Esophagus squamous epithelium (tissue), 4 donors: ENCODE data around the gene TIMM8B.

Experiments
- CTCF ChIP-seq, 6 experiments: fragments of 450-650 bp in 4 of 6; fragments of 200-600 bp in 2 of 6; sonication (generic) in 2 of 6; IDR thresholded peaks; one replicate each; pipeline ENCODE4 v1.5.1; 2016 to 2019; ENCODE audit warnings: antibody characterized with exemption in 6 of 6, mild to moderate bottlenecking in 4 of 6, moderate library complexity in 4 of 6
- POLR2A ChIP-seq, 4 donors: fragments of 450-650 bp; IDR thresholded peaks; one replicate each; pipeline ENCODE4 v1.6.1; 2017; ENCODE audit warnings: antibody characterized with exemption in 4 of 4, mild to moderate bottlenecking in 4 of 4, moderate library complexity in 3 of 4

DNA sequence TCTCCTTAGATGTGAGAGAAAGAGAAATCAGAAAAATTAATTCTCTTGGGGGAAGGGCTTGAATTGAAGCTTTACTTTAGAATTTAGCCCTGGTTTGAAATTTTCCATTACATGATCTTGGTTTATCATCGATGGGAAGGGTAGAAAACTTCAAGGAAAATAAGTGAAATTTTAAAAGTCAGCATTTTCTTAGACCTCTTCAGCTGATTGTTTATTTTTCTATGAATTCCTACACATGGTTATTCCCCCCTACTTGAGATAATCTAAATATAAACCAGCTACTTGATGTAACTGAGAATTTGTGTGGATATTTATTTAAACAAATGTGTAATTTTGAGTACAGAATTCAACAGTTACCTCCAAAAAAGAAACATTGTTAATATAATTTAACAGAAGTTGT is 23.6 kb downstream of the TIMM8B start:
- TF ChIP-seq CTCF (IDR thresholded peaks at IDR 0.05) (no peak), POLR2A (IDR thresholded peaks at IDR 0.05) (no peak)
